ENCODE measurements around the gene UGGT1.

UGGT1 gene

GRCh38 chr2:128095201-128095600 lies 4.2 kb downstream of the UGGT1 start:
- no peak for TF ChIP-seq CTCF (IDR thresholded peaks at IDR 0.05; ENCODE audit: low read depth, low read length)
- in situ Hi-C loops (cut with HindIII; ENCODE audit: low sequenced_read_pairs) = no loop called here
- H3K4me3 ChIP-seq (ENCODE audit: low read depth, low read length) = no peak overlapping the region
- DNase-seq (ENCODE audit: low read depth, low spot score) = no peak

DNA sequence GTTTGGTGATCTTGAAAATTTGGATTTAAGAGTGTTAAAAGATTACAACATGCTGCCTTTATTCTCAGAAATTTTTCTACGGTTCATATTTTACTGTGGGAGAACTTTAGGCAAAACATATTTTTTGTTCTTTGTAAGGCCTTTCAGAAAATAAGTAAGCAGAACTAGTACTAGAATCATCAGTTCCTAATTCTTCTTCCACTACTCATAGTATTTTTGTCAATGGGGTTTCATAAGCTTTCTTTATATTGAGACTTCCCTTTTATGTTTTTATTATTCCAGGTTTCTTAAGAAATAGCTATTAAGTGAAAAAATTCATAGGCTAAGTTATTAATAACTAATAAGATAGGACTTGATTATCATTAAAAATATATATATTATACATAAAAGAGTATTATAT lies 12.4 kb downstream of the UGGT1 start:
- no peak for DNase-seq (ENCODE audit: low read depth, low spot score)
- in situ Hi-C loops (cut with HindIII; ENCODE audit: low sequenced_read_pairs) = no loop called here
- no peak overlapping the region for H3K4me3 ChIP-seq (ENCODE audit: low read depth, low read length)
- no peak for TF ChIP-seq CTCF (IDR thresholded peaks at IDR 0.05; ENCODE audit: low read depth, low read length)

- no peak for DNase-seq (ENCODE audit: low read depth, low spot score)
- TF ChIP-seq CTCF (IDR thresholded peaks at IDR 0.05; ENCODE audit: low read depth, low read length) = no peak
- H3K4me3 ChIP-seq (ENCODE audit: low read depth, low read length) = no peak overlapping the region
- in situ Hi-C loops (cut with HindIII; ENCODE audit: low sequenced_read_pairs) = no loop called here
Observed at GRCh38 chr2:128105072-128105471, 14.1 kb downstream of the UGGT1 start.

- in situ Hi-C loops (cut with HindIII; ENCODE audit: low sequenced_read_pairs) = no loop called here
- no peak for TF ChIP-seq CTCF (IDR thresholded peaks at IDR 0.05; ENCODE audit: low read depth, low read length)
- no peak for DNase-seq (ENCODE audit: low read depth, low spot score)
- H3K4me3 ChIP-seq (ENCODE audit: low read depth, low read length) = no peak overlapping the region
Observed at GRCh38 chr2:128108166-128108565, 17.2 kb downstream of the UGGT1 start.

DNA sequence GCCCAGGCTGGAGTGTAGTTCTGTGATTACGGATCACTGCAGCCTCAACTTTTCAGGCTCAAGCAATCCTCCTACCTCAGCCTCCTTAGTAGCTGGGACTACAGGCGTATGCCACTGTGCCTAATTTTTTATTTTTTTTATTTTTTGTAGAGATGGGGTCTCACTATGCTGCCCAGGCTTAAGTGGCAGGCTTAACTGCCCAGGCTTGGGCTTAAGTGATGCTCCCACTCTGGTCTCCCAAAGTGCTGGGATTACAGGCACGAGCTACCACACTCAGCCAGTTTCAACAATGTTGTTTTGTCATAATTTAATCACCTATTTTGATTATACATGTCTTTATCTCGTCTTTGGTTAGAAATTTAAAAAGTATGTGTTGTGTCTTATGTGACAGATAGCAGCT lies 18.2 kb downstream of the UGGT1 start:
- no peak for TF ChIP-seq CTCF (IDR thresholded peaks at IDR 0.05; ENCODE audit: low read depth, low read length)
- in situ Hi-C loops (cut with HindIII; ENCODE audit: low sequenced_read_pairs) = no loop called here

DNA sequence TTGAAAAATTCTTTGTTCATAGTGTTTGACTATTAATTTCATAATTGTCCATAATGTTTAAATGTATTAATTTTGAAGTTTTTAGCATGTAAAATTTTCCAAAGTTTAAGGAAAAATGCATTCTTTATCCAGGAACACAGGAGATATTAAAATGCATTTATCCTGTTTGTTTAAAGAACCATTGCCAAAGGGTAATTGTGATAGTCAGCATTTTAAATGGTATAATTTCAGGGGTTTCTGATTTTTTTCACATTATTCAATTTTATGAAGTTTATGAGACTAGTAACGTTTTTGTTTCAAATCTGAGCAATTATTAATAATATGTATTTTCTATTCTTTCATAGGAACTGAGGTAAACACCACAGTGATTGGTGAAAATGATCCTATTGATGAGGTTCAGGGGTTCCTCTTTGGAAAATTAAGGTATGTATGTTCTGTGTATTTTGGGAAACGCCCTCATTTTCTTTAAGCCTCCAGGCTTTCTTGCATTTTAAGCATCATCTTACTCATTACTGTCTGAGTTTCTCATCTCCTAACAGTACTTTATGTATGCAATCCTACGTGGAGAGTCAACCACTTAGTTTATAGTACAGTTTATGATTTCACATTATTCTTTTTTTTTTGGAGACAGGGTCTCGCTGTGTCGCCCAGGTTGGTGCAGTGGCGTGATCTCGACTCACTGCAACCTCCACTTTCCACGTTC lies 25.1 kb downstream of the UGGT1 start:
- DNase-seq (ENCODE audit: low read depth, low spot score) = no peak
- in situ Hi-C loops (cut with HindIII; ENCODE audit: low sequenced_read_pairs) = no loop called here
- H3K4me3 ChIP-seq (ENCODE audit: low read depth, low read length) = no peak overlapping the region
- no peak for TF ChIP-seq CTCF (IDR thresholded peaks at IDR 0.05; ENCODE audit: low read depth, low read length)

More for the DNA sequence above, 18.2 kb downstream of the UGGT1 start:
- no peak overlapping the region for H3K4me3 ChIP-seq (ENCODE audit: low read depth, low read length)
- DNase-seq (ENCODE audit: low read depth, low spot score) = no peak

Measured in astrocyte of the spinal cord (primary cell).